GM12872 (cell line): ENCODE measurements around the gene NUSAP1.

ENCODE experiments used
- CTCF ChIP-seq: IDR thresholded peaks from 3 replicates; pipeline ENCODE4 v1.5.1; 2011; ENCODE audit warnings: low read depth, mild to moderate bottlenecking, low read length, moderate library complexity; ENCODE audit not compliant: insufficient read depth

NUSAP1 gene

GRCh38 chr15:41377978-41378377, 45.3 kb downstream of the NUSAP1 start:
- no peak for TF ChIP-seq CTCF

- TF ChIP-seq CTCF: no peak
Observed at GRCh38 chr15:41387646-41388045, 55.0 kb downstream of the NUSAP1 start.

DNA sequence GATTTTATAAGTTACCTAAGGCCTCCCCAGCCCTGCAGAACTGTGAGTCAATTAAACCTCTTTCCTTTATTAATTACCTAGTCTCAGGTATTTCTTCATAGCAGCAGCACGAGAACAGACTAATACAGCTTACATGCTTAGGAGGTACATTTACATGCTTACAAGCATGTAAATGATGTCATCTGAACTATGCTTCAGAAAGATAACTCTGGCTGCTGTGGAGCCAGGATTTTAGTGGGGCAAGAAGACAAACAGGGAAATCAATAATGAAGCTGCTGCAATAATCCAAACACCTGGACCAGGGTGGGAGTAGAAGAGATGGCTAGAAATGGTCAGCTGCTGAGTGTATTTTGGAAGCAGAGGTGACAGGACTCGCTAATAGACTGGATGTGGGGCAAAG, 60.0 kb downstream of the NUSAP1 start:
- no peak for TF ChIP-seq CTCF

DNA sequence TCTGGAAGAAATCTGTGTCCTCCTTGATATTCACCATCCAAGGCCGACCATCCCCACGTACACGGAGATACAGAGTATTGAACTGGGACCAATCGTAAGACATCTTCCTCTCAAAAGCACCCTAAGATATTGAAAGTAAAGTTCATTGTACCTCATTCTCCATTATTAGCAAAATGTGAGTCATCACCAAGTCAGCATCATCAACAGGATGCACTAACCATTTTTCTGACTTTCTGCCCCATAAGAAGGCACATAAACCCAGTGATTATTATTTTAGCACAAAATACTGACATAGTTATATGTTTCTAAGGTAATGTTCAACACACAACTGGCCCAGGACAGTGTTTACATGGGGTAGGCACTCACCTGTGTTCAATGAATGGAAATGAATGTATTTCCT, 62.2 kb downstream of the NUSAP1 start:
- TF ChIP-seq CTCF: no peak

DNA sequence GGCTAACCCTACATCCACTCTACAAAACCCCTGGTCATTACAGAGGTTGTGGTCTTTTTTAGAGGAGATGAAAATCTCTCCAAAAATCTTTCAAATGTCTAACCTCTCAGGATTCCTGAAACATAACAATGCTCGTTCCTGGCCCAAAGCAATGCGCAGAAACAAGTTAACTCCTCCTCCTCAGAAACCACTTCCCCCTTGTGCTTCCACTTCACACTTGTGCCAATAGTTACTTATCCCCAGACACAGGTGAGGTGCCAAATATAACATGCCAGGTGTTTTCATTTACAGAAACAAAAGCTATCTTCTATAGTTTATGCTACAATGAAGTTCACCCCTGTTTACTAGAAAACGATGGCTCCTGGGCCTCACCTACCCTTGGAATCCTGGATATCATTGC, 63.4 kb downstream of the NUSAP1 start:
- TF ChIP-seq CTCF: no peak

- no peak for TF ChIP-seq CTCF
Observed at GRCh38 chr15:41401904-41402267, 69.2 kb downstream of the NUSAP1 start.

DNA sequence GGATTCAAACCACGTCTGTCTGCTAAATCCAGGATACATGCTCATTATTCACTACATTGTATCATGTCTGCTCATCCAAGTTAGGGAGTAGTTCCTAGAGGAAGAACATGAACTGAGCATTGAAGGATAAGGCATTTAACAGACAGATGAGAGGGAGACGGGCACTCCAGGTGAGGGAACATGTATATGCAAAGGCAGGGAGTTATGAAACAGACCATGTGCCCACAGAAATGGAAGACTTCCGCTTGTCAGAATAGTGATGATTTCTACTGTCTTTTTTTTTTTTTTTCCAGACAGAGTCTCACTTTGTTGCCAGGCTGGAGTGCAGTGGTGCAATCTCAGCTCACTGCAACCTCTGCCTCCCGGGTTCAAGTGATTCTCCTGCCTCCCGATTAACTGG, 74.7 kb downstream of the NUSAP1 start:
- no peak for TF ChIP-seq CTCF

GRCh38 chr15:41408234-41408641, 75.6 kb downstream of the NUSAP1 start:
- TF ChIP-seq CTCF: no peak
